Measurements from ENCODE around the gene ZCCHC4. TPM values are rescaled to one million over a fixed set of nuclear protein-coding genes. Genes with fewer than 3 reads are reported as not detected.

ZCCHC4 gene
- polyA plus RNA-seq, 1 of the 3 experiments (the other 2 are of a cell fraction), result 4.8 TPM

DNA sequence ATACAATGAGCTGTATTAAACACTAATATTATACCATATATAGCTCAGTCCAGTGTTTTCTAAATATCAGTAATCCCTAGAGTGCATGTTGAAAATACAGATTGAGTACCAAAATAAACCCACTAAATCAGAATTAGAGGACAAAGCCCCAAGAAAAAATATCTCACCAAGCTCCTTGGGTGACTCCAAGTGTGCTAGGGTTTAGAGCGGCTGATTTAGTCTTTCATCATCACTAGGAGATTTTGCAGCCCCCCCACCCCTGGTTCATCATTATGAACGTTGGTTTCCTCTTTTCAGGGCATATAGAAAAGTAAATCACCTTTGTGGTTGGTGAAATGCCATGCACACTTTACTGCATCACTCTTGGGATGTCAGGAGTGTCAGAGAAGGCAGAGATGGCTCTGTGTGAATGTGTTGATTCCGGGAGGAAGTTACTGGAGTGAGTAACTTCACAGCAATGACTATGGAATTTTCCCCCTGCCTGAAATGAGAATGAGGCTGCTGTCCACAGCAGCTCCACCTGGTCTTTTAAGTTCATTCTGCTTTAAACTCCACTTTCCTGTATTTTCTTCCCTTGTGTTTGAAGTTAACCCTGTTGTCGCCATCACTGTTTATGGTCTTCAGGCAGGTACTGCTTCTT is 39.3 kb downstream of the ZCCHC4 start:
- TF ChIP-seq, protein P1, sequence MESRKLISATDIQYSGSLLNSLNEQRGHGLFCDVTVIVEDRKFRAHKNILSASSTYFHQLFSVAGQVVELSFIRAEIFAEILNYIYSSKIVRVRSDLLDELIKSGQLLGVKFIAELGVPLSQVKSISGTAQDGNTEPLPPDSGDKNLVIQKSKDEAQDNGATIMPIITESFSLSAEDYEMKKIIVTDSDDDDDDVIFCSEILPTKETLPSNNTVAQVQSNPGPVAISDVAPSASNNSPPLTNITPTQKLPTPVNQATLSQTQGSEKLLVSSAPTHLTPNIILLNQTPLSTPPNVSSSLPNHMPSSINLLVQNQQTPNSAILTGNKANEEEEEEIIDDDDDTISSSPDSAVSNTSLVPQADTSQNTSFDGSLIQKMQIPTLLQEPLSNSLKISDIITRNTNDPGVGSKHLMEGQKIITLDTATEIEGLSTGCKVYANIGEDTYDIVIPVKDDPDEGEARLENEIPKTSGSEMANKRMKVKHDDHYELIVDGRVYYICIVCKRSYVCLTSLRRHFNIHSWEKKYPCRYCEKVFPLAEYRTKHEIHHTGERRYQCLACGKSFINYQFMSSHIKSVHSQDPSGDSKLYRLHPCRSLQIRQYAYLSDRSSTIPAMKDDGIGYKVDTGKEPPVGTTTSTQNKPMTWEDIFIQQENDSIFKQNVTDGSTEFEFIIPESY (IDR thresholded peaks at IDR 0.05; ENCODE audit: borderline replicate concordance, low read depth), result no peak
- TF ChIP-seq FOSL2 (IDR thresholded peaks at IDR 0.05; ENCODE audit: borderline replicate concordance, low read depth), result peak; percentile 34; the same call in 1 of the 2 replicates
- no peak; the same call in 1 of the 2 replicates for TF ChIP-seq JUND (IDR thresholded peaks at IDR 0.05)
- TF ChIP-seq, protein P2, sequence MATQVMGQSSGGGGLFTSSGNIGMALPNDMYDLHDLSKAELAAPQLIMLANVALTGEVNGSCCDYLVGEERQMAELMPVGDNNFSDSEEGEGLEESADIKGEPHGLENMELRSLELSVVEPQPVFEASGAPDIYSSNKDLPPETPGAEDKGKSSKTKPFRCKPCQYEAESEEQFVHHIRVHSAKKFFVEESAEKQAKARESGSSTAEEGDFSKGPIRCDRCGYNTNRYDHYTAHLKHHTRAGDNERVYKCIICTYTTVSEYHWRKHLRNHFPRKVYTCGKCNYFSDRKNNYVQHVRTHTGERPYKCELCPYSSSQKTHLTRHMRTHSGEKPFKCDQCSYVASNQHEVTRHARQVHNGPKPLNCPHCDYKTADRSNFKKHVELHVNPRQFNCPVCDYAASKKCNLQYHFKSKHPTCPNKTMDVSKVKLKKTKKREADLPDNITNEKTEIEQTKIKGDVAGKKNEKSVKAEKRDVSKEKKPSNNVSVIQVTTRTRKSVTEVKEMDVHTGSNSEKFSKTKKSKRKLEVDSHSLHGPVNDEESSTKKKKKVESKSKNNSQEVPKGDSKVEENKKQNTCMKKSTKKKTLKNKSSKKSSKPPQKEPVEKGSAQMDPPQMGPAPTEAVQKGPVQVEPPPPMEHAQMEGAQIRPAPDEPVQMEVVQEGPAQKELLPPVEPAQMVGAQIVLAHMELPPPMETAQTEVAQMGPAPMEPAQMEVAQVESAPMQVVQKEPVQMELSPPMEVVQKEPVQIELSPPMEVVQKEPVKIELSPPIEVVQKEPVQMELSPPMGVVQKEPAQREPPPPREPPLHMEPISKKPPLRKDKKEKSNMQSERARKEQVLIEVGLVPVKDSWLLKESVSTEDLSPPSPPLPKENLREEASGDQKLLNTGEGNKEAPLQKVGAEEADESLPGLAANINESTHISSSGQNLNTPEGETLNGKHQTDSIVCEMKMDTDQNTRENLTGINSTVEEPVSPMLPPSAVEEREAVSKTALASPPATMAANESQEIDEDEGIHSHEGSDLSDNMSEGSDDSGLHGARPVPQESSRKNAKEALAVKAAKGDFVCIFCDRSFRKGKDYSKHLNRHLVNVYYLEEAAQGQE (IDR thresholded peaks at IDR 0.05; ENCODE audit: low read depth, low read length), result peak; percentile 73

DNA sequence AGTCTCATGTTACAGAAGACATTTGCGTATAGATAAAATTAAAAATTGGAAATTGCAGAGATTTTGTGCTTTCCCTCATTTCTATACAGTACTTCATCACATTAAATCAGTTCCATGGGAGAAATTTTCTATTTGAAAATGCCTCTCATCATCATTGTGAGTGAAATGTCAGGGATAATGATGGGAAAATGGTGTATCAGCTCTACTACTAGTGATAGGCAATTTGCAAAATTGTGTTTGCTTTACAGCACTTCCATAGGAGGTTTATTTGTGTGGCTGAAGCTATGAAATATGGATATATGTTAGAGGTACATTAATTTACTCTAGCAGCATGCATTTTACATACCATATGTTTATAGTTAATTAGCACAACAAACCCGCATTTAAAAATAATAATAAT is 43.5 kb downstream of the ZCCHC4 start:
- Histone ChIP-seq H3K4me1 (ENCODE audit: control insufficient read depth in 1 of 2, insufficient read depth in 2 of 2, low read depth in 1 of 2, low read length in 1 of 2) (peaks cover 0 to 6% of the 10 kb centered on the region in 2 experiments; a peak in 1 of 4 replicates), H3K27me3 (ENCODE audit: insufficient read depth) (no peaks in the 10 kb centered on the region), H3K4me2 (no peak overlapping the region), H3K4me3 (ENCODE audit: low read depth in 2 of 2, low read length in 1 of 2) (no peak overlapping the region), H4K20me1 (ENCODE audit: insufficient read depth) (no peaks in the 10 kb centered on the region), H3K79me2 (ENCODE audit: insufficient read depth) (no peaks in the 10 kb centered on the region), H3K9ac (no peak overlapping the region), H3K9me3 (no peaks in the 10 kb centered on the region), H3K27ac (ENCODE audit: low read depth in 2 of 2, low read length in 1 of 2) (no peak overlapping the region), H3K36me3 (replicated peaks in 1 of 2; ENCODE audit: control insufficient read depth in 1 of 2, insufficient read depth in 2 of 2, low read length in 1 of 2) (peaks cover 0 to 4% of the 10 kb centered on the region in 2 experiments), H3F3A (replicated peaks; ENCODE audit: insufficient read depth) (no peaks in the 10 kb centered on the region), H3K9me2 (no peaks in the 10 kb centered on the region), H2AFZ (ENCODE audit: low read depth) (no peak overlapping the region)
- ChIA-PET CTCF (interaction anchor here (4.5 kb wide), 1 partner anchor 11 kb away, joined by 35 read pairs; no protein-coding TSS in a partner anchor), POLR2A (no interaction called here)
- DNase-seq, result no peak
- TF ChIP-seq, protein P3, sequence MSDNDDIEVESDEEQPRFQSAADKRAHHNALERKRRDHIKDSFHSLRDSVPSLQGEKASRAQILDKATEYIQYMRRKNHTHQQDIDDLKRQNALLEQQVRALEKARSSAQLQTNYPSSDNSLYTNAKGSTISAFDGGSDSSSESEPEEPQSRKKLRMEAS (IDR thresholded peaks at IDR 0.05; ENCODE audit: low read depth), result no peak
- no peak for TF ChIP-seq SIN3A (IDR thresholded peaks at IDR 0.05; ENCODE audit: borderline replicate concordance, low read depth, low read length)
- TF ChIP-seq RXRA (IDR thresholded peaks at IDR 0.05; ENCODE audit: borderline replicate concordance, low read depth), result no peak
- TF ChIP-seq RFX5 (IDR thresholded peaks at IDR 0.05; ENCODE audit: low read length), result no peak
- TF ChIP-seq, protein P4, sequence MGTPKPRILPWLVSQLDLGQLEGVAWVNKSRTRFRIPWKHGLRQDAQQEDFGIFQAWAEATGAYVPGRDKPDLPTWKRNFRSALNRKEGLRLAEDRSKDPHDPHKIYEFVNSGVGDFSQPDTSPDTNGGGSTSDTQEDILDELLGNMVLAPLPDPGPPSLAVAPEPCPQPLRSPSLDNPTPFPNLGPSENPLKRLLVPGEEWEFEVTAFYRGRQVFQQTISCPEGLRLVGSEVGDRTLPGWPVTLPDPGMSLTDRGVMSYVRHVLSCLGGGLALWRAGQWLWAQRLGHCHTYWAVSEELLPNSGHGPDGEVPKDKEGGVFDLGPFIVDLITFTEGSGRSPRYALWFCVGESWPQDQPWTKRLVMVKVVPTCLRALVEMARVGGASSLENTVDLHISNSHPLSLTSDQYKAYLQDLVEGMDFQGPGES (IDR thresholded peaks at IDR 0.05; ENCODE audit: low read depth, low read length), result no peak
- TF ChIP-seq, protein P5, sequence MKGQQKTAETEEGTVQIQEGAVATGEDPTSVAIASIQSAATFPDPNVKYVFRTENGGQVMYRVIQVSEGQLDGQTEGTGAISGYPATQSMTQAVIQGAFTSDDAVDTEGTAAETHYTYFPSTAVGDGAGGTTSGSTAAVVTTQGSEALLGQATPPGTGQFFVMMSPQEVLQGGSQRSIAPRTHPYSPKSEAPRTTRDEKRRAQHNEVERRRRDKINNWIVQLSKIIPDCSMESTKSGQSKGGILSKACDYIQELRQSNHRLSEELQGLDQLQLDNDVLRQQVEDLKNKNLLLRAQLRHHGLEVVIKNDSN (IDR thresholded peaks at IDR 0.05; ENCODE audit: borderline replicate concordance, low read depth), result no peak
- TF ChIP-seq, protein P1 (IDR thresholded peaks at IDR 0.05; ENCODE audit: borderline replicate concordance, low read depth), result no peak
- TF ChIP-seq NFIC (IDR thresholded peaks at IDR 0.05; ENCODE audit: borderline replicate concordance), result no peak
- 95% methylated on average over 2 of the region's 2 CpGs for WGBS (ENCODE audit: low lambda C conversion rate)

More for the DNA sequence above, 39.3 kb downstream of the ZCCHC4 start:
- Histone ChIP-seq H3K27ac (ENCODE audit: low read depth in 2 of 2, low read length in 1 of 2) (peak overlapping the region in 1 of 2 experiments; percentile 5; a peak in 2 of 4 replicates), H3K4me1 (ENCODE audit: control insufficient read depth in 1 of 2, insufficient read depth in 2 of 2, low read depth in 1 of 2, low read length in 1 of 2) (peaks cover 0 to 6% of the 10 kb centered on the region in 2 experiments; a peak in 1 of 4 replicates), H3K27me3 (ENCODE audit: insufficient read depth) (no peaks in the 10 kb centered on the region), H2AFZ (ENCODE audit: low read depth) (peak overlapping the region; percentile 11; the same call in 1 of the 2 replicates), H3K9ac (no peak overlapping the region; the same call in 1 of the 2 replicates), H3K9me3 (no peaks in the 10 kb centered on the region), H4K20me1 (ENCODE audit: insufficient read depth) (no peaks in the 10 kb centered on the region), H3F3A (replicated peaks; ENCODE audit: insufficient read depth) (no peaks in the 10 kb centered on the region), H3K4me3 (ENCODE audit: low read depth in 2 of 2, low read length in 1 of 2) (no peak overlapping the region), H3K4me2 (peak overlapping the region; percentile 46; the same call in 1 of the 2 replicates), H3K36me3 (replicated peaks in 1 of 2; ENCODE audit: control insufficient read depth in 1 of 2, insufficient read depth in 2 of 2, low read length in 1 of 2) (peaks cover 0 to 4% of the 10 kb centered on the region in 2 experiments), H3K79me2 (ENCODE audit: insufficient read depth) (no peaks in the 10 kb centered on the region), H3K9me2 (no peaks in the 10 kb centered on the region)
- no peak for DNase-seq
- ChIA-PET POLR2A (no interaction called here), CTCF (interaction anchor here (1.3 to 2.9 kb wide), 2 partner anchors 15 to 40 kb away, joined by 4 to 14 read pairs; no protein-coding TSS in a partner anchor)
- 51% methylated on average over 4 of the region's 4 CpGs for WGBS (ENCODE audit: low lambda C conversion rate)
